GM18498 (cell line): ENCODE measurements around the gene MAST3.

ENCODE experiments used
- ATAC-seq: cut with Tn5 transposase; IDR thresholded peaks from one replicate; pipeline ENCODE4 v1.9.1; 2021; ENCODE audit warnings: mild to moderate bottlenecking, moderate library complexity; ENCODE audit not compliant: unreplicated experiment

MAST3 gene

GRCh38 chr19:18174983-18175382 is 77.4 kb downstream of the MAST3 start:
- ATAC-seq, result no peak

GRCh38 chr19:18176367-18177310 is 79.1 kb downstream of the MAST3 start:
- ATAC-seq, result no peak

GRCh38 chr19:18179957-18180356 is 82.4 kb downstream of the MAST3 start:
- ATAC-seq, result no peak

GRCh38 chr19:18183529-18183928 is 86.0 kb downstream of the MAST3 start:
- ATAC-seq, result no peak

GRCh38 chr19:18185538-18185937 is 88.0 kb downstream of the MAST3 start:
- ATAC-seq, result no peak

GRCh38 chr19:18190278-18190677 is 92.7 kb downstream of the MAST3 start:
- no peak for ATAC-seq

GRCh38 chr19:18191640-18192062 is 94.1 kb downstream of the MAST3 start:
- ATAC-seq, result no peak

- peak; percentile 85 for ATAC-seq
Measured at GRCh38 chr19:18192673-18193387, 95.3 kb downstream of the MAST3 start, which contains the start of gene MPV17L2. Gene MPV17L2, plus strand, starts transcription at chr19:18193218. Its CDS starts 64 bp downstream, at chr19:18193282.

GRCh38 chr19:18193388-18194180 is 96.0 kb downstream of the MAST3 start:
- peak; percentile 1 for ATAC-seq

GRCh38 chr19:18194181-18194530 is 96.6 kb downstream of the MAST3 start:
- ATAC-seq, result no peak

GRCh38 chr19:18194554-18195238 is 97.1 kb downstream of the MAST3 start:
- no peak for ATAC-seq

- no peak for ATAC-seq
Measured at GRCh38 chr19:18196511-18196845, 98.9 kb downstream of the MAST3 start.

GRCh38 chr19:18197306-18197705 is 99.7 kb downstream of the MAST3 start:
- ATAC-seq, result no peak

- no peak for ATAC-seq
Measured at GRCh38 chr19:18197941-18198340, 100.4 kb downstream of the MAST3 start.

GRCh38 chr19:18198374-18198773 is 100.8 kb downstream of the MAST3 start:
- no peak for ATAC-seq
